GM21390 (cell line): ENCODE data around the gene VRK2.
"Not testable (repeated sequence)": the region's sequence is repeated elsewhere in the genome, so short reads cannot be mapped to it uniquely, and the experiment has no call there.

ENCODE experiments used
- ATAC-seq: cut with Tn5 transposase; IDR thresholded peaks from one replicate; pipeline ENCODE4 v1.9.1; 2021; ENCODE audit not compliant: unreplicated experiment

Gene VRK2

DNA sequence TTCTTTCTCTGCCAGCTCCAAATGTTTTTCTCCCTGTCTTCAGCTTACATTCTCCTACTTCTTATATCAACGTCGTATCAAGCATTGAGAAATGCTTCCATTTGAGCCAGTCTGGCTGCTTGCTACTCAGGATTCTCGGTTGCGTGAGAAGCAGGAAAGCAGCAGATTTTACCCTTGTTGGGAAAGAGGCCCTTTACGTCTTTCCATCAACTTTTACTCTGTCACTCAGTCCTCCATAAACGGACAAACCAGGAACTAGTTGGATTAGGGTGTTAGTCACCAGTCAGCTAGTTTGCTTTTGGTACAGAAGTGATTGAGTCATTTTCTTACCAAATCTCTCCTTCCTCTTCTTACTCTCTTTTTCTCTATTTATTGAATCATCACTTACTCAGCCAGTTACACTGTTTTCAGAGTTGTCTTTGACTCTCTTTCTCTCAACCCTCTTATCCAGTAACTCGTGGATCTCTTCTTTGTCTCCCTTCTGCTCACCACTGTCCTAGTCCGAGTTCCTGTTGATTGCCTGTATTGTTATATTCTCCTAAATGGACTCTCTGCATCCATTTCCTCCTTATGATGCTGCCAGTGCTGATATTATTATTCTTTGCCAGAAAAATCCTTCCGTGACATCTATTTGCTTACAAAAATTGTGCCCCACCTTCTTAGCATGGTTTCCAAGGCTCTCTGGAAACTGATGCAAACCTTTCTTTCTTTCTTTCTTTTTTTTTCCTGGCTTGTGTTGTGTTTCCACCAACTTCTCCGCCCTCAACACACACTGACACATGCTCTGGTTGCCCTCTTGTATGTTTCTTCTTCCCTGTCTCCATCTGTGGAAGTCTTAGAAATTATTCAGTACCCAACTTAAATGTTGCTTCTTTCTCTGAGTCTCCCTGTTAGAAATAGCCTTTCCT lies 61.5 kb downstream of the VRK2 start:
- no peak for ATAC-seq

- ATAC-seq: no peak
Observed at GRCh38 chr2:58109481-58109880, 62.9 kb downstream of the VRK2 start.

GRCh38 chr2:58110765-58111164 lies 64.2 kb downstream of the VRK2 start:
- ATAC-seq: no peak

DNA sequence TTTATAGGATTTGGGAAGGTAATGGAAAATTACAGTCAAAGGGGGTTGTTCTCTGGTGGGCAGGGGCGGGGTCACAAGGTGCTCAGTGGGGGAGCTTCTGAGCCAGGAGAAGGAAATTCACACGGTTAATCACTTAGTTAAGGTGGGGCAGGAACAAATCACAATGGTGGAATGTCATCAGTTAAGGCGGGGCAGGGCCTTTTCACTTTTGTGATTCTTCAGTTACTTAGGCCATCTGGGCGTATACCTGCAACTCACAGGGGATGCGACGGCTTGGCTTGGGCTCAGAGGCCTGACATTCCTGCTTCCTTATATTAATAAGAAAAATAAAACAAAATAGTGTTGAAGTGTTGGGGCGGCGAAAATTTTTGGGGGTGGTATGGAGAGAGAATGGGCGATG lies 67.0 kb downstream of the VRK2 start:
- ATAC-seq: not testable (repeated sequence)

DNA sequence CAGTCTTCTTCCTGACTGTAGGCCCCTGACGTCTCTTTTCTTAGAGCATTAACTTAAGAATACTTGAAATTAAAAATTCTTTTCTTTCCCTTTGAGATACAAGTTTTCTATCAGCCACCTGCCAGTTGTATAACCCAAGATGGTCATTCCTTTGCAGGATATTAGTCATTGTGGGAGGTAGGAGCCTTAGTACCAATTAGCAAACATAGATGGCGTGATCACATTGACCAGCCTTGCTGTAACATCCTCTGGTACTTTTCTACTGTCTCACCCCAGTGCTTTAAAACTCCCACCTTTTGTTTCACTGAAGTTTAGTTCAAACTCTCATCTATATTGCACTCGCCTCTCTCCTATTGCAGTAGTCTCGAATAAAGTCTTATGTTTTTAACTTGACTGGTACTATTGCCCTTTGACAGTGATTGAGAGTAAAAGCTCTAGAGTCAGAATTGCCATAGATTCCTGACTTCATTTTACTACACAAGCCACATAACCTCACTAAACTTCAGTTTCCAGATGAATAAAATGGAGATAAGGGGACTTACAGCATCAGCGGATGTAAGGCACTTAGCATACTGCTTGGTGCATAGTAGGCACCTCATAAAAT lies 74.1 kb downstream of the VRK2 start:
- no peak for ATAC-seq

DNA sequence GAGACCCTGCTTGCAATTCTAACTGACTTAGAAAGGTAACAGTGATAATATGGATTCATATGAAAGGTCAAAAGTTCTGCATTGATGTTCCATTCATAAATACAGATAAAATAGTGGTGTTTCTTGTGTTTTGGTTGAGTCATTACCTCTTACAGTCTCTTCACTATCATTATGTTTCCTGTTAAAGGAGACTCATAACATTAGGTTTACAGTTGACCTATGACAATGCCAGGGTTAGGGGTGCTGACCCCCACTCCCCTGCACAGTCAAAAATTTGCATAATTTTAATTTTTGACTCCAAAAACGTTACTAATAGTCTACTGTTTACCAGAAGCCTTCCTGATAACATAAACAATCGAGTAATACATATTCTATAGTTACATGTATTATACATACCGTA lies 75.4 kb downstream of the VRK2 start:
- no peak for ATAC-seq

GRCh38 chr2:58122540-58122939 lies 75.9 kb downstream of the VRK2 start:
- ATAC-seq: no peak

- no peak for ATAC-seq
Observed at GRCh38 chr2:58127111-58127510, 80.5 kb downstream of the VRK2 start.

GRCh38 chr2:58130238-58130637 lies 83.6 kb downstream of the VRK2 start:
- ATAC-seq: no peak

DNA sequence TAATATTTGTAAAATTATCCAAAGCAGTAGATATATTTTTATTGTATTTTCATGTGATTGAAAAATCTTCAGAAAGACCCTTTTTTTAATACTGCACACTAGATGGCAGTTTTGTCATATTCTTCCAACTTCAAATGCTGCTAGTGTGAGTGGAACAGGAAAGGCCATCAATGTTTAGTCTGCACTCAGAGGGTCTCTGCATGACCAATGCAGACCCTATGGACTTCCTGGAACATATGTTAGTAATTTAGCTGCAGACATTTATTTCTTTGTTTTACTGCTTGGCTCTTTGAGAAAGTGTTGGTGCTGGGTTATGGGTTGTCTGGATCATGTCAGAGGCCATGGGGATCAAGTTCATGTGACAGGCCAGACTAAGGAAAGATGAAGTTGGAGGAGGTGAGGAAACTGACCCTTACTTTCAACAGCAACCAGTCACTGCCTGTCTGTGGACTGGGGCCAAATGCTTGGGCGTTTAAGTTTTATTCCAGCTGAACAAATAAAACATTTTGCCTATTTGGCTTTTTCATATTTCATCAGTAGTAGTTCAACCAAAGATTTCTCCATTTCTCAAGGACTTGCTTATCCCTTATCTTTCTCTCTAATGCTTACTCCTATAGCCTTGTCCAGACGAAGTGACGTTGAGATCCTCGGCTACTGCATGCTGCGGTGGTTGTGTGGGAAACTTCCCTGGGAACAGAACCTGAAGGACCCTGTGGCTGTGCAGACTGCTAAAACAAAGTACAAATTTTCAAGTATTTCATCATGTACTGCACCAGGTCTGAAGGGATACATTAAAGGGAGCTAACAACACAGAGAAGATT lies 84.8 kb downstream of the VRK2 start:
- no peak for ATAC-seq

GRCh38 chr2:58133395-58133794 lies 86.8 kb downstream of the VRK2 start:
- ATAC-seq: no peak

GRCh38 chr2:58135861-58136260 lies 89.3 kb downstream of the VRK2 start:
- ATAC-seq: no peak

GRCh38 chr2:58137221-58137620 lies 90.6 kb downstream of the VRK2 start:
- ATAC-seq: no peak

DNA sequence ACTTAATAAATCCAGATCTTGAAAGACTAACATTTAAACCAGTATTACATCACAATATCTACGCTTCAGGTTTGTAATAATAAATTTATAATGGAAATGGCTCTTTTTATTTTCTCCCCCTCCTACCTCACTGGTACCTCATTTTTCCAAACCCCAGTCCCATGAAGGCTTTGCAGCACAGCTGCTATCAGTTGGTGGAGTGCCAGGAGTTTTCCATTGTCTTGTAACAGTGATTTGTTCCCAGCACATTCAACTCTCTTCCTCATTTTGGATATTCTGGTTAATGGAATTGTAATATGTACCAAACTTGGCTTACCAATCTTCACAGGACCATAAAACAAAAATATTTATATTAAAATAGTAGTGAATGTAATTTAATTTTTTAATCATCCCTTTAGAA lies 91.2 kb downstream of the VRK2 start:
- ATAC-seq: no peak

DNA sequence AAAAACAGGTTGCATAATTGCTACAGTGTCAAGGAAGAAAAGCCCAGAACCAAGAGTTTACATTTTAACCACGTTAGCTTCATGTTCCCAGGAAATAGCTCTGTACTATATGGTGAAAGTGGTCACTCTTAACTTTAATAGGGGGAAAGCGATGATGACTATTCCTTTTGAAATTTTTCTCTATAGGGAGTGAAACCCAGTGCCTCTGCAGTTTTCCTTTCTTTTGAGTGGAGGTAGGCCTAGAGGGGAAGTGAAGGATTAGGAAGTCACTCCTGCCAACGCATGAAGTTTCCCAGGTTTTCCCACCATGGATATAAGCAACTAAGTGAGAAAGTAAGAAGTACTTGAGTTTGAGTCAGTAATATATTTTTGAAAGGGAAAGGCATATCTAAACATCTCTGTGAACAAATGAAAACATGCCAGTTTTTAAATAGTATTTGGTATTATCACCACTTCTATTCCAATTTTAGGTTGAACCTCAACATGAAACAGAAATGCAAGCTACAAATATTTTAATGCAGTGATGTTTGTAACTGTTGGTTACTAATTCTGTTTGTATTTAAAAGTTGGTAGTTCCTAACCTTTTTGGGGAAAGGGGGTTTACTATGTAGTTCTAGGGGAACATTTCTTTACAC lies 91.9 kb downstream of the VRK2 start:
- ATAC-seq: no peak

- ATAC-seq: no peak
Observed at GRCh38 chr2:58140508-58141072, 94.0 kb downstream of the VRK2 start.

DNA sequence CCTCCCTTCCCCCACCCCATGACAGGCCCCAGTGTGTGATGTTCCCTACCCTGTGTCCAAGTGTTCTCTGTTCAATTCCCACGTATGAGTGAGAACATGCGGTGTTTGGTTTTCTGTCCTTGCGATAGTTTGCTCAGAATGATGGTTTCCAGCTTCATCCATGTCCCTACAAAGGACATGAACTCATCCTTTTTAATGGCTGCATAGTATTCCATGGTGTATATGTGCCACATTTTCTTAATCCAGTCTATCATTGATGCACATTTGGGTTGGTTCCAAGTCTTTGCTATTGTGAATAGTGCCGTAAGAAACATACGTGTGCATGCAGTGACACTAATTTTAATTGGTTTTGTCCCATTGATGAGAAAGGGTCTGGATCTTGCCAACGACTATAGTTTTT lies 99.2 kb downstream of the VRK2 start:
- ATAC-seq: not testable (repeated sequence)

GRCh38 chr2:58146707-58147106 lies 100.1 kb downstream of the VRK2 start:
- no peak for ATAC-seq

DNA sequence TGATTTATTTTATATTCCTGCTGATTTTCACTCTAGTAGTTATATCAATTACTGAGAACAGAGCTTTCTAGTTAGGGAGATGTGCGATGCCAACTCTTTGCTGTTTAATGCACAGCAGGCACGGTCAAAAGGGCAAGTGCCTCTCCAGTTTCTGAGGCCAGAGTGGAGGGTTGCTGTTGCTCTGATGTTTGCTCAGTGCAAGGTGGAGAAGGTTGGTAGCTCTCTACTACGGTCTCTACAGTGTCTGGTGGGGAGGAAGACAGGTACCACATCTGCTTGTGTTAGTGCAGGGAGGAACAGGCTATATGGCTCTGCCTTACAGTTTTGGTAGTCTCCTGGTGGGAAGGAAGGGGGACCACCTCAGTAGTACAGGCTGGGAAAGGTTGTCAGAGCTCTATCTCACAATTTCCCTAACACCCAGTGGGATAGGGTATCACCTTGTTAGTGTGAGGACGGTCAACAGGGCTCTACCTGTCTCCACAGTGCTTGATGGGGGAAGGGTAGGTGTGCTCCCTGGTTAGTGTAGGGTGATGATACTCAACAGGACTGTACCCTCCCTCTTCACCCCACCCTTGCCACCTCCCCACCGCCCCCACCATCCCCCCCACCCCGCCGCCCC lies 108.7 kb downstream of the VRK2 start:
- no peak for ATAC-seq

DNA sequence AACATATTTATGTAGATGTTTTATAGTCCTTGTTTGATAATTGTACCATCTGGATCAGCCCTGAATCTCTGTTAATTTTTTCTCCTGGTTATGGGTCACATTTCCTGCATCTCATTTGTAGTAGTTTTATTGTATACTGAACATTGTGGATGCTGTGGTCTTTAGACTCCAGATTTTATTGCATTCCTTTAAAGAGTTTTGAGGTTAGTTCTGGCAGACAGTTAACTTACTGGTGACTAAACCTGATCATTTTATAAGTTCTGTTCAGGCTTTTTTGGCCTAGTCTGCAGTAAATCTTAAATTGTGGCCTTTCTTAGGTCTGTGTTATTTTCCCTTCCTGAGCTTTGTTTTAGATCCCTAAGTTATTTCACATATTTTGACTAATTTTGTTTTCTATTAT lies 110.2 kb downstream of the VRK2 start:
- ATAC-seq: no peak
